ENCODE results near the gene PHTF1.

- TF ChIP-seq CTCF (conservative IDR thresholded peaks at IDR 0.05; ENCODE audit: low read depth, low read length) = no peak
- TF ChIP-seq EZH2phosphoT487 (IDR thresholded peaks at IDR 0.05; ENCODE audit: borderline replicate concordance, low read length) = no peak
- no peak for TF ChIP-seq EZH2 (IDR thresholded peaks at IDR 0.05; ENCODE audit: low read length, unreplicated experiment)
These were observed 8.2 kb downstream of the PHTF1 start for GRCh38 chr1:113751114-113751513.

Data from PC-3 (cell line).